K562 (cell line): Measurements from ENCODE around the gene STPG2. TPM values are rescaled to one million over a fixed set of nuclear protein-coding genes. Genes with fewer than 3 reads are reported as not detected.

Experiments used
- ATAC-seq: fragments of 200-7000 bp; cut with Tn5 transposase; 3 replicates; pipeline ENCODE4 v1.9.1; 2020; ENCODE audit warnings: moderate library complexity
- BruUV-seq: library from RNA; stranded (reverse); fragments of 400-500 nt; replicated peaks from 2 replicates; lab custom pipeline; 2021; lab: Mats Ljungman, UMichigan
- CTCF ChIA-PET: fragments of 300-600 bp; formaldehyde crosslinking; extraction: SDS; loops from one replicate; lab custom pipeline; 2021; ENCODE audit warnings: low intra/inter-chr PET ratio; lab: Yijun Ruan, JAX
- POLR2A ChIA-PET: fragments of 300-600, 350-650 bp; sonication (Branson Sonifier 250); formaldehyde crosslinking; extraction: SDS; loops from one replicate; lab custom pipeline; 2021; ENCODE audit warnings: antibody characterized with exemption, inconsistent platforms; lab: Yijun Ruan, JAX
- DNase-seq, 4 experiments: peaks; one replicate each; pipeline versions ENCODE4 v3.0.0 to v3.0.0-alpha.2; 2011 to 2018; ENCODE audit warnings: low spot score in 3 of 4, mixed read lengths in 3 of 4; ENCODE audit errors: extremely low read depth in 1 of 4
- FAIRE-seq: peaks from 2 replicates; lab custom pipeline; 2011; peaks lifted over from hg19 to GRCh38; lab: Jason Lieb, UNC
- H2AFZ ChIP-seq: 2 replicates; pipeline ENCODE4 v1.6.0; 2011; ENCODE audit warnings: low read depth, low read length, control low read depth, inconsistent platforms
- H3K27ac ChIP-seq: fragments of 200-600 bp; 3 replicates; pipeline ENCODE4 v1.8.0; 2011; ENCODE audit warnings: low read depth, mild to moderate bottlenecking, control low read depth, inconsistent platforms, low read length, moderate library complexity, mixed read lengths; ENCODE audit errors: extremely low read depth
- H3K27me3 ChIP-seq, 2 experiments: fragments of 300-600 bp in 1 of 2; 2 replicates in 1 of 2; 3 replicates in 1 of 2; pipeline versions ENCODE4 v1.6.0 to v1.8.0; 2011; ENCODE audit warnings: inconsistent platforms in 2 of 2, low read length in 2 of 2, mild to moderate bottlenecking in 1 of 2, mixed read lengths in 1 of 2, moderate library complexity in 1 of 2; ENCODE audit not compliant: control insufficient read depth in 2 of 2, insufficient read depth in 2 of 2
- H3K36me3 ChIP-seq: fragments of 300-600 bp; 3 replicates; pipeline ENCODE4 v1.8.0; 2011; ENCODE audit warnings: mild to moderate bottlenecking, low read length, inconsistent platforms; ENCODE audit not compliant: control insufficient read depth, insufficient read depth
- H3K4me1 ChIP-seq, 2 experiments: fragments of 200-600 bp in 1 of 2; replicated peaks in 1 of 2; 2 replicates in 1 of 2; 3 replicates in 1 of 2; pipeline versions ENCODE4 v1.5.1 to v1.8.0; 2011; ENCODE audit warnings: inconsistent platforms in 2 of 2, low read length in 2 of 2, mild to moderate bottlenecking in 1 of 2, mixed read lengths in 1 of 2, moderate library complexity in 1 of 2; ENCODE audit not compliant: control insufficient read depth in 2 of 2, insufficient read depth in 2 of 2
- H3K4me2 ChIP-seq: 2 replicates; pipeline ENCODE4 v1.6.1; 2011; ENCODE audit warnings: low read length, control low read depth, inconsistent platforms, mixed read lengths; ENCODE audit not compliant: insufficient read depth
- H3K4me3 ChIP-seq: fragments of 200-600 bp; sonication (generic), shearing (Covaris generic); 2 replicates; pipeline ENCODE4 v1.5.1; 2016; ENCODE audit warnings: control low read depth, inconsistent platforms
- H3K79me2 ChIP-seq: fragments of 200-600 bp; 3 replicates; pipeline ENCODE4 v1.8.0; 2011; ENCODE audit warnings: low read length, inconsistent platforms; ENCODE audit not compliant: control insufficient read depth, insufficient read depth
- H3K9ac ChIP-seq, 2 experiments: 2 replicates each; pipeline versions ENCODE4 v1.6.0 to v1.6.1; 2011; ENCODE audit warnings: low read depth in 2 of 2, low read length in 2 of 2, control low read depth in 1 of 2, inconsistent platforms in 1 of 2, mild to moderate bottlenecking in 1 of 2, mixed read lengths in 1 of 2; ENCODE audit not compliant: insufficient read depth in 1 of 2
- H3K9me1 ChIP-seq: one replicate; pipeline ENCODE4 v1.6.0; 2011; ENCODE audit warnings: inconsistent platforms, mild to moderate bottlenecking, low read length, moderate library complexity; ENCODE audit not compliant: control insufficient read depth, insufficient read depth
- H3K9me3 ChIP-seq: replicated peaks from 2 replicates; pipeline ENCODE4 v1.5.1; 2011; ENCODE audit warnings: low read depth, low read length, inconsistent platforms; ENCODE audit not compliant: control insufficient read depth, insufficient read depth
- H4K20me1 ChIP-seq: replicated peaks from 2 replicates; pipeline ENCODE4 v1.6.1; 2011; ENCODE audit warnings: low read length, inconsistent platforms, mixed read lengths; ENCODE audit not compliant: control insufficient read depth, insufficient read depth
- BRF2 ChIP-seq: IDR thresholded peaks from 3 replicates; pipeline ENCODE4 v1.6.1; 2011; ENCODE audit warnings: borderline replicate concordance, mild to moderate bottlenecking; ENCODE audit not compliant: insufficient read length, insufficient read depth
- DACH1 ChIP-seq: fragments of 450-650 bp; IDR thresholded peaks from 2 replicates; pipeline ENCODE4 v1.6.1; 2018; ENCODE audit not compliant: partially characterized antibody
- ESRRA ChIP-seq: fragments of 450-650 bp; IDR thresholded peaks from 2 replicates; pipeline ENCODE4 v1.6.1; 2014; ENCODE audit warnings: low read depth, mild to moderate bottlenecking, moderate library complexity, borderline replicate concordance
- FOXK2 ChIP-seq, 2 experiments: fragments of 450-650 bp; IDR thresholded peaks in 1 of 2; conservative IDR thresholded peaks in 1 of 2; 2 replicates each; pipeline ENCODE4 v1.6.1; 2016; ENCODE audit warnings: low read depth in 2 of 2, mild to moderate bottlenecking in 1 of 2
- HDAC1 ChIP-seq, 2 experiments: fragments of 450-650 bp; IDR thresholded peaks; 2 replicates each; pipeline ENCODE4 v1.6.1; 2016 to 2017; ENCODE audit warnings: inconsistent platforms in 1 of 2, mild to moderate bottlenecking in 1 of 2, moderate library complexity in 1 of 2
- KDM1A ChIP-seq, 2 experiments: fragments of 450-650 bp; IDR thresholded peaks; 2 replicates each; pipeline ENCODE4 v1.6.1; 2016; ENCODE audit warnings: mild to moderate bottlenecking in 2 of 2
- PCBP2 ChIP-seq: fragments of 200-400 bp; formaldehyde crosslinking; IDR thresholded peaks from 2 replicates; pipeline ENCODE4 v1.6.1; 2018; ENCODE audit warnings: low read length, low read depth, mild to moderate bottlenecking, moderate library complexity; ENCODE audit not compliant: poor library complexity, severe bottlenecking
- SAFB2 ChIP-seq: fragments of 200-400 bp; formaldehyde crosslinking; IDR thresholded peaks from 2 replicates; pipeline ENCODE4 v1.6.1; 2018; ENCODE audit warnings: borderline replicate concordance, low read length, low read depth, moderate library complexity; ENCODE audit not compliant: severe bottlenecking
- SRF ChIP-seq, 2 experiments: fragments of 250-450, 450-650 bp in 1 of 2; sonication (Bioruptor Pico) in 1 of 2; sonication (generic) in 1 of 2; formaldehyde crosslinking; IDR thresholded peaks; 2 replicates each; pipeline versions ENCODE4 v1.5.0 to v1.5.1; 2020 to 2022; ENCODE audit warnings: mild to moderate bottlenecking in 1 of 2, missing genetic modification reagents in 1 of 2
- SUPT5H ChIP-seq: fragments of 450-650 bp; IDR thresholded peaks from 2 replicates; pipeline ENCODE4 v1.6.1; 2016
- TBP ChIP-seq: optimal IDR thresholded peaks from 2 replicates; pipeline ENCODE3; 2011; ENCODE audit warnings: low read depth, low read length, improper control_type of control experiment
- TCF7 ChIP-seq: sonication (generic); IDR thresholded peaks from 2 replicates; pipeline ENCODE4 v1.6.1; 2016; ENCODE audit warnings: antibody characterized with exemption, borderline replicate concordance
- TCF7L2 ChIP-seq: fragments of 150-350 bp; IDR thresholded peaks from 2 replicates; pipeline ENCODE4 v1.6.1; 2016; ENCODE audit warnings: low read depth, mild to moderate bottlenecking, low read length, moderate library complexity
- WGBS: fragments of 100-300 bp; shearing (Covaris generic); methylation state at CpG from one replicate; pipeline ENCODE4 v1.1.6; 2016; ENCODE audit warnings: low coverage, mixed read lengths; ENCODE audit not compliant: insufficient coverage; ENCODE audit errors: missing lambda C conversion rate; 5-methylcytosine and 5-hydroxymethylcytosine counted together
- in situ Hi-C: fragments of 300-500 bp; cut with MboI; formaldehyde crosslinking; loops from 4 replicates; pipeline ENCODE4 v1.15.0; 2018; ENCODE audit warnings: inconsistent platforms, mixed read lengths
- intact Hi-C: fragments of 100-400 bp; cut with micrococcal nuclease; formaldehyde crosslinking; loops from 2 replicates; pipeline ENCODE4 v1.14.2; 2022
- polyA plus RNA-seq, 8 experiments: library from polyadenylated mRNA; depleted of rRNA in 4 of 8; stranded (reverse) in 5 of 8; unstranded in 3 of 8; fragments of >200 nt; fragmentation: Nextera tagmentation in 2 of 8; fragmentation: Illumina TruSeq in 1 of 8; extraction: Ambion mirVana in 2 of 8; extraction: Trizol in 1 of 8; gene quantifications; 2 replicates each; pipeline versions ENCODE4 v1.2.1 to v1.2.3, GENCODE V29; 2011 to 2014; ENCODE audit warnings: inconsistent platforms in 1 of 8, missing spikeins in 1 of 8
- total RNA-seq, 7 experiments: library from RNA; depleted of rRNA in 6 of 7; stranded (reverse); fragments of >200 nt in 6 of 7; fragmentation: Illumina TruSeq in 2 of 7; extraction: Trizol in 2 of 7; gene quantifications; 2 replicates each; pipeline versions ENCODE4 v1.2.1 to v1.2.3, GENCODE V29; 2011 to 2021; ENCODE audit warnings: low replicate concordance in 1 of 7
- TF ChIP-seq, protein P1 (sequence below): fragments of 450-650 bp; formaldehyde crosslinking; conservative IDR thresholded peaks from 2 replicates; pipeline ENCODE4 v1.4.0; 2022; ENCODE audit warnings: mild to moderate bottlenecking, missing genetic modification characterization
- TF ChIP-seq, protein P2 (sequence below): fragments of 450-650 bp; IDR thresholded peaks from 2 replicates; pipeline ENCODE4 v1.7.1; 2018; ENCODE audit warnings: mild to moderate bottlenecking, low read depth; ENCODE audit not compliant: partially characterized antibody
- TF ChIP-seq, protein P3 (sequence below): sonication (generic); formaldehyde crosslinking; IDR thresholded peaks from 2 replicates; pipeline ENCODE4 v1.8.1; 2023; ENCODE audit warnings: mild to moderate bottlenecking, missing genetic modification reagents

Gene STPG2
- total and polyA plus RNA-seq, 9 of the 15 experiments (the other 6 are each of a cell fraction or from before 2014, with no cell fraction given): not detected

GRCh38 chr4:97942951-97943350 lies 200.3 kb downstream of the STPG2 start:
- no peaks in the 10 kb centered on the region for H3K4me1 ChIP-seq
- H3K36me3 ChIP-seq: no peaks in the 10 kb centered on the region
- no peaks in the 10 kb centered on the region for H3K9me1 ChIP-seq
- no peak overlapping the region for H3K4me2 ChIP-seq
- no peak overlapping the region for H3K27ac ChIP-seq
- in situ Hi-C loops: no loop called here
- no peaks in the 10 kb centered on the region for H3K79me2 ChIP-seq
- no peaks in the 10 kb centered on the region for H4K20me1 ChIP-seq
- ChIA-PET CTCF (no interaction called here), POLR2A (no interaction called here)
- no peak overlapping the region for H3K4me3 ChIP-seq
- no peak overlapping the region for H2AFZ ChIP-seq
- BruUV-seq: no TSS peak
- H3K27me3 ChIP-seq: no peaks in the 10 kb centered on the region
- 0% methylated on average over 1 of the region's 1 CpG for WGBS
- no peak overlapping the region for H3K9ac ChIP-seq
- DNase-seq: no peak
- no peaks in the 10 kb centered on the region for H3K9me3 ChIP-seq
- FAIRE-seq: no peak
- intact Hi-C loops: no loop called here
- no peak for ATAC-seq
- no peak for TF ChIP-seq DACH1
- no peak for TF ChIP-seq TCF7L2
- no peak for TF ChIP-seq HDAC1 (IDR thresholded peaks at IDR 0.05)
- TF ChIP-seq, protein P1, sequence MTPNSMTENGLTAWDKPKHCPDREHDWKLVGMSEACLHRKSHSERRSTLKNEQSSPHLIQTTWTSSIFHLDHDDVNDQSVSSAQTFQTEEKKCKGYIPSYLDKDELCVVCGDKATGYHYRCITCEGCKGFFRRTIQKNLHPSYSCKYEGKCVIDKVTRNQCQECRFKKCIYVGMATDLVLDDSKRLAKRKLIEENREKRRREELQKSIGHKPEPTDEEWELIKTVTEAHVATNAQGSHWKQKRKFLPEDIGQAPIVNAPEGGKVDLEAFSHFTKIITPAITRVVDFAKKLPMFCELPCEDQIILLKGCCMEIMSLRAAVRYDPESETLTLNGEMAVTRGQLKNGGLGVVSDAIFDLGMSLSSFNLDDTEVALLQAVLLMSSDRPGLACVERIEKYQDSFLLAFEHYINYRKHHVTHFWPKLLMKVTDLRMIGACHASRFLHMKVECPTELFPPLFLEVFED (CRISPR knock-in tag): no peak
- no peak for TF ChIP-seq SAFB2
- TF ChIP-seq, protein P2, sequence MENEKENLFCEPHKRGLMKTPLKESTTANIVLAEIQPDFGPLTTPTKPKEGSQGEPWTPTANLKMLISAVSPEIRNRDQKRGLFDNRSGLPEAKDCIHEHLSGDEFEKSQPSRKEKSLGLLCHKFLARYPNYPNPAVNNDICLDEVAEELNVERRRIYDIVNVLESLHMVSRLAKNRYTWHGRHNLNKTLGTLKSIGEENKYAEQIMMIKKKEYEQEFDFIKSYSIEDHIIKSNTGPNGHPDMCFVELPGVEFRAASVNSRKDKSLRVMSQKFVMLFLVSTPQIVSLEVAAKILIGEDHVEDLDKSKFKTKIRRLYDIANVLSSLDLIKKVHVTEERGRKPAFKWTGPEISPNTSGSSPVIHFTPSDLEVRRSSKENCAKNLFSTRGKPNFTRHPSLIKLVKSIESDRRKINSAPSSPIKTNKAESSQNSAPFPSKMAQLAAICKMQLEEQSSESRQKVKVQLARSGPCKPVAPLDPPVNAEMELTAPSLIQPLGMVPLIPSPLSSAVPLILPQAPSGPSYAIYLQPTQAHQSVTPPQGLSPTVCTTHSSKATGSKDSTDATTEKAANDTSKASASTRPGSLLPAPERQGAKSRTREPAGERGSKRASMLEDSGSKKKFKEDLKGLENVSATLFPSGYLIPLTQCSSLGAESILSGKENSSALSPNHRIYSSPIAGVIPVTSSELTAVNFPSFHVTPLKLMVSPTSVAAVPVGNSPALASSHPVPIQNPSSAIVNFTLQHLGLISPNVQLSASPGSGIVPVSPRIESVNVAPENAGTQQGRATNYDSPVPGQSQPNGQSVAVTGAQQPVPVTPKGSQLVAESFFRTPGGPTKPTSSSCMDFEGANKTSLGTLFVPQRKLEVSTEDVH: no peak
- TF ChIP-seq FOXK2 (conservative IDR thresholded peaks at IDR 0.05 in 1 of 2, IDR thresholded peaks at IDR 0.05 in 1 of 2; ENCODE audit: low read depth in 2 of 2): no peak
- TF ChIP-seq TBP: no peak
- no peak for TF ChIP-seq TCF7
- no peak for TF ChIP-seq ESRRA
- no peak for TF ChIP-seq KDM1A (IDR thresholded peaks at IDR 0.05)
- TF ChIP-seq PCBP2: no peak
- no peak for TF ChIP-seq SRF (CRISPR knock-in tag; IDR thresholded peaks at IDR 0.05)
- no peak for TF ChIP-seq BRF2
- no peak for TF ChIP-seq SUPT5H
- TF ChIP-seq, protein P3, sequence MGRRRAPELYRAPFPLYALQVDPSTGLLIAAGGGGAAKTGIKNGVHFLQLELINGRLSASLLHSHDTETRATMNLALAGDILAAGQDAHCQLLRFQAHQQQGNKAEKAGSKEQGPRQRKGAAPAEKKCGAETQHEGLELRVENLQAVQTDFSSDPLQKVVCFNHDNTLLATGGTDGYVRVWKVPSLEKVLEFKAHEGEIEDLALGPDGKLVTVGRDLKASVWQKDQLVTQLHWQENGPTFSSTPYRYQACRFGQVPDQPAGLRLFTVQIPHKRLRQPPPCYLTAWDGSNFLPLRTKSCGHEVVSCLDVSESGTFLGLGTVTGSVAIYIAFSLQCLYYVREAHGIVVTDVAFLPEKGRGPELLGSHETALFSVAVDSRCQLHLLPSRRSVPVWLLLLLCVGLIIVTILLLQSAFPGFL: no peak
